GM12878 (cell line): ENCODE data around the gene CRNKL1. TPM values are rescaled to one million over a fixed set of nuclear protein-coding genes. Genes with fewer than 3 reads are reported as not detected.

Experiments used
- ATAC-seq: fragments of 200-7000 bp; cut with Tn5 transposase; 3 replicates; pipeline ENCODE4 v1.9.1; 2020; ENCODE audit warnings: mild to moderate bottlenecking, moderate library complexity
- BruUV-seq: library from RNA; stranded (reverse); fragments of 400-500 nt; replicated peaks from 2 replicates; lab custom pipeline; 2021; lab: Mats Ljungman, UMichigan
- CTCF ChIA-PET: fragments of 300-600 bp; sonication (Branson Sonifier 250); formaldehyde crosslinking; extraction: SDS; loops from one replicate; lab custom pipeline; 2021; ENCODE audit warnings: inconsistent platforms; lab: Yijun Ruan, JAX
- POLR2A ChIA-PET: fragments of 350-600 bp; formaldehyde crosslinking; extraction: SDS; loops from one replicate; lab custom pipeline; 2021; ENCODE audit warnings: inconsistent platforms; lab: Charles Lee
- RAD21 ChIA-PET: fragments of 300-600 bp; sonication (Branson Sonifier 250); formaldehyde crosslinking; loops from one replicate; lab custom pipeline; 2023; ENCODE audit warnings: antibody characterized with exemption; ENCODE audit not compliant: unreplicated experiment; lab: Charles Lee
- SMC1A ChIA-PET: fragments of 300-600 bp; sonication (Branson Sonifier 250); formaldehyde crosslinking; loops from one replicate; lab custom pipeline; 2023; ENCODE audit not compliant: unreplicated experiment, uncharacterized antibody; lab: Charles Lee
- DNase-seq: peaks from one replicate; pipeline ENCODE4 v3.0.0-alpha.2; 2011; ENCODE audit warnings: low read depth, low spot score
- FAIRE-seq: peaks from 3 replicates; lab custom pipeline; 2011; peaks lifted over from hg19 to GRCh38; lab: Jason Lieb, UNC
- H2AFZ ChIP-seq: 2 replicates; pipeline ENCODE4 v1.6.0; 2011; ENCODE audit warnings: low read depth, low read length, control low read depth; ENCODE audit not compliant: control insufficient read depth
- H3K27ac ChIP-seq: 2 replicates; pipeline ENCODE4 v1.5.1; 2011; ENCODE audit warnings: control low read depth; ENCODE audit not compliant: control insufficient read depth, insufficient read depth
- H3K27me3 ChIP-seq, 2 experiments: replicated peaks in 1 of 2; 2 replicates each; pipeline versions ENCODE4 v1.6.0 to v1.6.1; 2011; ENCODE audit warnings: low read length in 1 of 2; ENCODE audit not compliant: control insufficient read depth in 2 of 2, insufficient read depth in 2 of 2
- H3K36me3 ChIP-seq, 2 experiments: 2 replicates each; pipeline ENCODE4 v1.5.1; 2011; ENCODE audit warnings: low read length in 1 of 2; ENCODE audit not compliant: control insufficient read depth in 2 of 2, insufficient read depth in 2 of 2
- H3K4me1 ChIP-seq: 2 replicates; pipeline ENCODE4 v1.6.1; 2011; ENCODE audit warnings: mild to moderate bottlenecking, low read length, moderate library complexity, mixed read lengths; ENCODE audit not compliant: control insufficient read depth, insufficient read depth
- H3K4me2 ChIP-seq: 2 replicates; pipeline ENCODE4 v1.6.0; 2011; ENCODE audit warnings: control low read depth; ENCODE audit not compliant: control insufficient read depth, insufficient read depth
- H3K4me3 ChIP-seq: fragments of 200-600 bp; sonication (generic); 2 replicates; pipeline ENCODE4 v1.5.1; 2016
- H3K79me2 ChIP-seq: 2 replicates; pipeline ENCODE4 v1.6.0; 2011; ENCODE audit warnings: low read length; ENCODE audit not compliant: control insufficient read depth, insufficient read depth
- H3K9ac ChIP-seq: 2 replicates; pipeline ENCODE4 v1.8.0; 2011; ENCODE audit warnings: low read length, control low read depth, mixed read lengths; ENCODE audit not compliant: control insufficient read depth, insufficient read depth
- H3K9me3 ChIP-seq: replicated peaks from 3 replicates; pipeline ENCODE4 v1.5.1; 2011; ENCODE audit warnings: mild to moderate bottlenecking, low read length; ENCODE audit not compliant: control insufficient read depth, insufficient read depth
- H4K20me1 ChIP-seq: 2 replicates; pipeline ENCODE4 v1.6.0; 2011; ENCODE audit not compliant: control insufficient read depth, insufficient read depth
- STAT1 ChIP-seq: fragments of 450-650 bp; conservative IDR thresholded peaks from 2 replicates; pipeline ENCODE4 v1.6.1; 2014; ENCODE audit warnings: antibody characterized with exemption, mild to moderate bottlenecking
- TCF12 ChIP-seq: IDR thresholded peaks from 2 replicates; pipeline ENCODE4 v1.6.1; 2011; ENCODE audit warnings: low read depth, mild to moderate bottlenecking, low read length
- ZBED1 ChIP-seq: IDR thresholded peaks from 2 replicates; pipeline ENCODE4 v1.6.1; 2016; ENCODE audit warnings: borderline replicate concordance
- WGBS: methylation state at CpG from one replicate; pipeline ENCODE4 v1.1.6; 2016; ENCODE audit warnings: low lambda C conversion rate; ENCODE audit not compliant: insufficient replicate concordance, insufficient coverage; ENCODE audit errors: missing lambda C conversion rate; 5-methylcytosine and 5-hydroxymethylcytosine counted together
- in situ Hi-C: fragments of 300-500 bp; cut with MboI; formaldehyde crosslinking; loops from 9 replicates; pipeline ENCODE4 v1.14.3; 2018; ENCODE audit warnings: mixed read lengths
- intact Hi-C: fragments of 100-400 bp; cut with micrococcal nuclease; formaldehyde crosslinking; loops from one replicate; pipeline ENCODE4 v1.14.2; 2022; ENCODE audit not compliant: unreplicated experiment
- polyA plus RNA-seq, 11 experiments: library from polyadenylated mRNA; depleted of rRNA in 4 of 11; unstranded in 6 of 11; stranded (reverse) in 5 of 11; fragments of >200 nt; fragmentation: Nextera tagmentation in 4 of 11; fragmentation: Illumina TruSeq in 1 of 11; extraction: Ambion mirVana in 4 of 11; extraction: Trizol in 1 of 11; gene quantifications; 1 replicate in 1 of 11; 2 replicates in 10 of 11; pipeline versions ENCODE4 v1.2.1 to v1.2.3, GENCODE V29; 2011 to 2016; ENCODE audit warnings: inconsistent platforms in 2 of 11, missing spikeins in 2 of 11, low read depth in 1 of 11
- total RNA-seq, 4 experiments: library from RNA; depleted of rRNA in 3 of 4; stranded (reverse); fragments of >200 nt in 3 of 4; fragmentation: Illumina TruSeq in 1 of 4; extraction: Trizol in 1 of 4; gene quantifications; 2 replicates each; pipeline versions ENCODE4 v1.2.1 to v1.2.3, GENCODE V29; 2013 to 2021

Gene CRNKL1
- total and polyA plus RNA-seq, 10 of the 15 experiments (the other 5 are each of a cell fraction or from before 2014, with no cell fraction given) = 9.5 to 28.4 (median 17.5) TPM

- in situ Hi-C loops (loop anchor here (25.0 kb wide), 2 partner anchors 1413 to 1488 kb away; partner anchors contain the start of genes DTD1 and SEC23B), intact Hi-C loops (no loop called here)
- no peak for FAIRE-seq
- H3K36me3 ChIP-seq = no peaks in the 10 kb centered on the region
- H3K4me1 ChIP-seq = 0 out of 2 replicates have a peak, but pooled peaks cover 5% of the 10 kb centered on the region
- no peaks in the 10 kb centered on the region for H3K79me2 ChIP-seq
- RAD21 ChIA-PET = interaction anchor here (2.3 kb wide), 1 partner anchor 97 kb away, joined by 11 read pairs; no protein-coding TSS in a partner anchor
- CTCF ChIA-PET = interaction anchor here (0.6 to 3.6 kb wide), 4 partner anchors 26 to 97 kb away, joined by 3 to 16 read pairs (median 4); partner anchors contain the start of genes CFAP61 and CRNKL1
- H3K27ac ChIP-seq = no peak overlapping the region
- DNase-seq = no peak
- H3K4me3 ChIP-seq = no peak overlapping the region
- no peak for ATAC-seq
- POLR2A ChIA-PET = no interaction called here
- H3K4me2 ChIP-seq = no peak overlapping the region
- BruUV-seq = no TSS peak
- TF ChIP-seq TCF12 = no peak
- TF ChIP-seq STAT1 = no peak
- no peak for TF ChIP-seq ZBED1
- no peak overlapping the region for H2AFZ ChIP-seq
- peaks cover 2 to 8% of the 10 kb centered on the region in 2 experiments; a peak in 3 of 4 replicates for H3K27me3 ChIP-seq
- WGBS = 27% methylated on average over 14 of the region's 14 CpGs
- SMC1A ChIA-PET = interaction anchor here (1.1 to 1.3 kb wide), 2 partner anchors 10 to 66 kb away, joined by 3 read pairs; no protein-coding TSS in a partner anchor
- H3K9me3 ChIP-seq = no peaks in the 10 kb centered on the region
- no peak overlapping the region for H3K9ac ChIP-seq
- H4K20me1 ChIP-seq = no peaks in the 10 kb centered on the region
Observed at GRCh38 chr20:20000211-20000968, 51.9 kb downstream of the CRNKL1 start.
